Esophagus (tissue), 2 donors: Measurements from ENCODE around the gene FBN3. TPM values are rescaled to one million over a fixed set of nuclear protein-coding genes. Genes with fewer than 3 reads are reported as not detected.

Source experiments
- H3K27ac ChIP-seq, 2 donors: one replicate each; pipeline ENCODE4 v1.5.1; 2013; ENCODE audit warnings: low read depth in 2 of 2, mild to moderate bottlenecking in 2 of 2, inconsistent platforms in 1 of 2, low read length in 1 of 2, moderate library complexity in 1 of 2
- H3K27me3 ChIP-seq, 2 donors: one replicate each; pipeline ENCODE4 v1.6.1; 2013; ENCODE audit warnings: low read length in 2 of 2, control low read depth in 1 of 2, mild to moderate bottlenecking in 1 of 2; ENCODE audit not compliant: insufficient read depth in 2 of 2, control insufficient read depth in 1 of 2
- H3K36me3 ChIP-seq, 2 donors: one replicate each; pipeline ENCODE4 v1.6.1; 2013; ENCODE audit warnings: low read length in 1 of 2; ENCODE audit not compliant: control insufficient read depth in 2 of 2, insufficient read depth in 2 of 2
- H3K4me1 ChIP-seq, 2 donors: one replicate each; pipeline ENCODE4 v1.6.1; 2013; ENCODE audit warnings: low read length in 1 of 2; ENCODE audit not compliant: control insufficient read depth in 2 of 2, insufficient read depth in 2 of 2
- H3K4me3 ChIP-seq, 2 donors: one replicate each; pipeline ENCODE4 v1.5.1; 2013; ENCODE audit warnings: low read length in 2 of 2, mild to moderate bottlenecking in 2 of 2, low read depth in 1 of 2, moderate library complexity in 1 of 2
- H3K9me3 ChIP-seq, 2 donors: one replicate each; pipeline ENCODE4 v1.6.1; 2013; ENCODE audit warnings: mild to moderate bottlenecking in 2 of 2, low read depth in 1 of 2, low read length in 1 of 2, moderate library complexity in 1 of 2; ENCODE audit not compliant: control insufficient read depth in 2 of 2, insufficient read depth in 1 of 2
- WGBS, 2 donors: extraction: QIAGEN DNeasy Blood & Tissue Kit; methylation state at CpG; one replicate each; pipeline ENCODE4 v1.1.7; 2013; 5-methylcytosine and 5-hydroxymethylcytosine counted together
- polyA plus RNA-seq, 2 donors: library from polyadenylated mRNA; stranded (reverse); fragments of 200-250 nt; gene quantifications; one replicate each; pipeline ENCODE4 v1.2.3, GENCODE V29; 2013
- donor health status: healthy with polysubstance abuse.
- donor health status: Bipolar disorder and iron deficiency.

FBN3 gene
- polyA plus RNA-seq, 2 donors: under 0.01 to 0.02 TPM

DNA sequence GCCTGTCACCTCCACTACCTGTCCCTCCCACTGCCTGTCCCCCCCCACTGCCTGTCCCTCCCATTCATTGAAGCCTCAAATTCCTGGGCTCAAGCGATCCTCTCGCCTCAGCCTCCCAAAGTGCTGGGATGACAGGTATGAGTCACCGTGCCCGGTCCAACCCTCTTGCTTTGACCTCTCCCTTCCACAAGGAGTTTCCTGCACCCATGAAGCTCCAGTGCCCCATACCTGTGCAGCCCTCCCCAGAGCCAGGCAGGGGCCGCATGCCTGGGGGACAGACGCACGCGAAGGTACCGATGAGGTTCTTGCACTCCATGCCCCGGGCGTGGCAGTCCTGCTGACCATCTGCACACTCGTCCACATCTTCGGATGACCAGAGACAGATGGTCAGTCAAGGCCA is 62.5 kb downstream of the FBN3 start:
- Histone ChIP-seq H3K27me3 (no peaks in the 10 kb centered on the region), H3K27ac (no peak overlapping the region), H3K36me3 (no peaks in the 10 kb centered on the region), H3K9me3 (peaks cover 0 to 7% of the 10 kb centered on the region in 2 donors), H3K4me1 (peaks cover 0 to 3% of the 10 kb centered on the region in 2 donors), H3K4me3 (no peak overlapping the region)
- 91 to 93% methylated on average over 13 of the region's 13 CpGs for WGBS, 2 donors

GRCh38 chr19:8085598-8086408 is 63.6 kb downstream of the FBN3 start:
- H3K27me3 ChIP-seq: no peaks in the 10 kb centered on the region
- WGBS, 2 donors: 54 to 57% methylated on average over 18 to 20 of the region's 20 CpGs
- peaks cover 0 to 3% of the 10 kb centered on the region in 2 donors for H3K4me1 ChIP-seq
- no peak overlapping the region for H3K4me3 ChIP-seq
- H3K27ac ChIP-seq: no peak overlapping the region
- H3K9me3 ChIP-seq: peaks cover 0 to 9% of the 10 kb centered on the region in 2 donors
- H3K36me3 ChIP-seq: no peaks in the 10 kb centered on the region

GRCh38 chr19:8084152-8084551 is 65.2 kb downstream of the FBN3 start:
- 91% methylated on average over 13 of the region's 13 CpGs for WGBS, 2 donors
- H3K4me1 ChIP-seq: peaks cover 0 to 3% of the 10 kb centered on the region in 2 donors
- H3K27ac ChIP-seq: no peak overlapping the region
- no peak overlapping the region for H3K4me3 ChIP-seq
- H3K36me3 ChIP-seq: no peaks in the 10 kb centered on the region
- H3K9me3 ChIP-seq: peaks cover 0 to 6% of the 10 kb centered on the region in 2 donors
- H3K27me3 ChIP-seq: no peaks in the 10 kb centered on the region

DNA sequence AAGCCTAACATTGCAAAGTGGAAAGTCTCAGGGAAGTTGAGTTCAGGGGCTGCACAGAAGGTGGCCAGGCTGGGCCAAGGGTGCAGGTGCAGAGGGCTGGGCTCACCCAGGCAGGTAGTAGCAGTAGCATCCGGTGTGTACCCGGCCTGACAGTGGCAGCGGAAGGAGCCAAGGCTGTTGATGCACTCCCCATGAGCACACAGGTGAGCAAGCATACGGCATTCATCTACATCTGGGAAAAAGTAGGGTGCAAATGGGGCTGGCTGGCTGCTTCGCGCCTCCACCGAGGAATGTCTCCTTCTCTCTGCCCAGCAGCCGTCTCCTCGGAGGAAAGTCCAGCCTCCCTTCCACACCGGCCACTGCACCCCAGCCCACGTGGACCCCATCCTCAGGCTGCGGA is 66.3 kb downstream of the FBN3 start:
- no peaks in the 10 kb centered on the region for H3K27me3 ChIP-seq
- H3K4me3 ChIP-seq: no peak overlapping the region
- 83 to 85% methylated on average over 11 to 12 of the region's 12 CpGs for WGBS, 2 donors
- H3K27ac ChIP-seq: no peak overlapping the region
- no peaks in the 10 kb centered on the region for H3K36me3 ChIP-seq
- peaks cover 0 to 6% of the 10 kb centered on the region in 2 donors for H3K9me3 ChIP-seq
- peaks cover 0 to 3% of the 10 kb centered on the region in 2 donors for H3K4me1 ChIP-seq

DNA sequence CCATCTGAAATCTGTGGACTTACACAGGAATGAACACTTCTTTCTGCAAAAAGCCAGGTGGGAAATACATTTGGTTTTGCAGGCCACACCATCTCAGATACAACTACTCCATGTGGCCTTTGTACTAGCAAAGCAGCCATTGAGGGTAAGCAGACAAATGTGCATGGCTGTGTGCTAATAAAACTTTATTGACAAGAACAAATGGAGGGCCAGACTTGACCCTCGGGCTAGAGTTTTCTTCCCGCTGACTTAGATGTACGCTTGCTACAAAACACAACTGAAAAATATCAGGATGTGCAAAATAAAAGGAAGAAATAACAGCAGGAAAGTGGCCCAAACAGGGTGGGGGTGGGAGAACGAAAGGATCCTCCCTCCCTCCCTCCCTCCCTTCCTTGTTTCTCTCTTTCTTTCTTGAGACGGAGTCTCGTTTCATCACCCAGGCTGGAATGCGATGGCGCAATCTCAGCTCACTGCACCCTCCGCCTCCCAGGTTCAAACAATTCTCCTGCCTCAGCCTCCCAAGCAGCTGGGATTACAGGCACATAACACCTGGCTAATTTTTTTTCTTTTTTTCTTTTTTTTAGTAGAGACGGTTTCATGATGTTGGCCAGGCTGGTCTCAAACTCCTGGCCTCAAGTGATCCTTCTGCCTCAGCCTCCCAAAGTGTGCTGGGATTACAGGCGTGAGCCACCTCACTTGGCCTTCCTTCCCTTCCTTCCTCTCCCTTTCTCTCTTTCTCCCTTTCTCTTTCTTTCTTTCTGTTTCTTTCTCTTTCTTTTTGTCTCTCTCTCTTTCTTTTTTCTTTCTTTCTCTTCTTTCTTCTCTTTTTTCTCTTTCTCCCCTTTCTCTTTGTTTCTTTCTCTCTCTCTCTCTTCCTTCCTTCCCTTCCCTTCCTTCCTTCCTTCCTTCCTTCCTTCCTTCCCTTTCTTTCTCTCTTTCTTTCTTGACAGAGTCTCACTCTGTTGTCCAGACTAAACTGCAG is 67.5 kb downstream of the FBN3 start:
- H3K36me3 ChIP-seq: no peaks in the 10 kb centered on the region
- peaks cover 0 to 3% of the 10 kb centered on the region in 2 donors for H3K4me1 ChIP-seq
- H3K4me3 ChIP-seq: no peak overlapping the region
- no peak overlapping the region for H3K27ac ChIP-seq
- 75 to 82% methylated on average over 11 of the region's 11 CpGs for WGBS, 2 donors
- H3K9me3 ChIP-seq: peaks cover 0 to 3% of the 10 kb centered on the region in 2 donors
- no peaks in the 10 kb centered on the region for H3K27me3 ChIP-seq

DNA sequence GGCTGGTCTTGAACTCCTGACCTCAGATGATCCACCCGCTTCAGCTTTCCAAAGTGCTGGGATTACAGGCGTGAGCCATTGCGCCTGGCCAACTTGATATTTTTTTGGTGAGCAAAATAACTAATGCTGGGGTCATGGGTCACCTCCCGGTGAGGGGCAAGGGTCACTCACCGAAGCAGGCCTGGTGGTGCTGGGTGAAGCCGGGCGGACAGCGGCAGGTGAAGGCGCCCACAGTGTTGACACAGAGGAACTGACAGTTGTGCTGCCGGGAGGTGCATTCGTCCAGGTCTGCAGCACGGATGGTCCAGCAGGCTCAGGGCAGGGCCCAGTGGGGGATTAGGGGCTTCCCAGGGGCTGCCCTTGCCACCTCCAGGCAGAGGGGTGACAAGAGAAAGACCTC is 68.6 kb downstream of the FBN3 start:
- Histone ChIP-seq H3K27ac (no peak overlapping the region), H3K4me1 (no peaks in the 10 kb centered on the region), H3K4me3 (no peak overlapping the region), H3K9me3 (peaks cover 0 to 3% of the 10 kb centered on the region in 2 donors), H3K27me3 (no peaks in the 10 kb centered on the region), H3K36me3 (no peaks in the 10 kb centered on the region)
- 89 to 94% methylated on average over 12 of the region's 12 CpGs for WGBS, 2 donors

GRCh38 chr19:8079988-8080387 is 69.4 kb downstream of the FBN3 start:
- Histone ChIP-seq H3K36me3 (no peaks in the 10 kb centered on the region), H3K27me3 (no peaks in the 10 kb centered on the region), H3K4me1 (no peaks in the 10 kb centered on the region), H3K27ac (no peak overlapping the region), H3K9me3 (peaks cover 0 to 3% of the 10 kb centered on the region in 2 donors), H3K4me3 (no peak overlapping the region)
- WGBS, 2 donors: 89 to 93% methylated on average over 6 of the region's 6 CpGs

DNA sequence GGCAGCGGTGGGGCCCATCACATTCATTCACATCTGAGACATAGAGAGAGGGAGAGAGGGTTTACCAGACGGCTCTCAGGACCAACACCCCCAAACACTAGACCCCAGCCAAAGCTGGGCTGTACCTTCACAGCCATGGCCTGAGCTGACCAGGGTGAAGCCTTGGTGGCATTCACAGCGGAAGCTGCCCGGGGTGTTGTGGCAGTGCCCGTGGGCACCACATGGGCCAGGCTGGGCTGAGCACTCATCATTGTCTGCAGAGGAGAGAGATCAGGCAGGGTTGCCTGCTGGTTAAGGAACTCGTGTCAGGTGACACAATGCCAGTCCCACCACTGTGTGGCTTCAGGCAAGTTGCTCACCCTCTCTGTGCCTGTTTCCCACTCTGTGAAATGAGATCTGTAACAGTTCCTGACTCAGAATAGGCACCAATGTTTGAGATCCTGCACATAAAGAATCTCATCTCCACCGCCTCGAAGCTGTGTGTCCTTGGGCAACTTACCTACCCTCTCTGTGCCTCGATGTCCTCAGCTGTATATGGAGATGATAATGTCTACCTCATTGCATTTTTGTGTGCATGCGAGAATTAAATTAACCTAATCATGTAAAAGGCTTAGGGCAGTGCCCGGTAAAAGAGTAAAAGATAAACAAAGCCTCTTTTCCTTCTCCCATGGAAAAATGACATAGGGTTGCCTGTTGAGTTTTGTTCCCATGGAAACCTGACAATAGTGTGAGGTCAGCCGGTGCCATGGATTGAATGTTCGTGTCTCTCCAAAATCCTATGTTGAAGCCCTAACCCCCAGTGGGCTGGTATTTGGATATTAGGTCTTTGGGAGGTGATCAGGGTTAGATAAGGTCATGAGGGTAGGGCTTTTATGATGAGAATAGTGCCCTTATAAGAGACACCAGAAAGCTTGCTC is 74.0 kb downstream of the FBN3 start:
- WGBS, 2 donors: 73 to 81% methylated on average over 13 of the region's 13 CpGs
- H3K27ac ChIP-seq: no peak overlapping the region
- no peaks in the 10 kb centered on the region for H3K36me3 ChIP-seq
- H3K4me1 ChIP-seq: peaks cover 0 to 3% of the 10 kb centered on the region in 2 donors
- no peaks in the 10 kb centered on the region for H3K27me3 ChIP-seq
- H3K9me3 ChIP-seq: peaks cover 0 to 7% of the 10 kb centered on the region in 2 donors
- no peak overlapping the region for H3K4me3 ChIP-seq

GRCh38 chr19:8074501-8074900 is 74.9 kb downstream of the FBN3 start:
- WGBS, 2 donors: 90 to 91% methylated on average over 1 of the region's 1 CpG
- Histone ChIP-seq H3K4me1 (peaks cover 0 to 3% of the 10 kb centered on the region in 2 donors), H3K27ac (no peak overlapping the region), H3K27me3 (no peaks in the 10 kb centered on the region), H3K4me3 (no peak overlapping the region), H3K36me3 (no peaks in the 10 kb centered on the region), H3K9me3 (peaks cover 0 to 9% of the 10 kb centered on the region in 2 donors)
